Prostate gland (tissue), 2 donors: ENCODE data around the gene PDE4D. TPM values are rescaled to one million over a fixed set of nuclear protein-coding genes. Genes with fewer than 3 reads are reported as not detected.

ENCODE experiments used
- DNase-seq: peaks from one replicate; pipeline ENCODE4 v3.0.0-alpha.2; 2019; ENCODE audit warnings: low spot score
- H3K27ac ChIP-seq, 2 donors: fragments of 200-600 bp; sonication (generic); 2 replicates each; pipeline ENCODE4 v1.5.1; 2017 to 2019
- H3K27me3 ChIP-seq: fragments of 200-600 bp; sonication (generic); replicated peaks from 2 replicates; pipeline ENCODE4 v1.5.1; 2019; ENCODE audit not compliant: insufficient read depth
- H3K36me3 ChIP-seq, 2 donors: fragments of 200-600 bp; sonication (generic); 1 replicate in 1 of 2; 2 replicates in 1 of 2; pipeline versions ENCODE4 v1.5.1 to v1.8.1; 2017 to 2019
- H3K4me1 ChIP-seq: fragments of 200-600 bp; sonication (generic); replicated peaks from 2 replicates; pipeline ENCODE4 v1.5.1; 2019
- H3K4me3 ChIP-seq, 2 donors: fragments of 200-600 bp; sonication (generic); 2 replicates each; pipeline ENCODE4 v1.5.1; 2017 to 2019
- H3K9me3 ChIP-seq: fragments of 200-600 bp; sonication (generic); 2 replicates; pipeline ENCODE4 v1.5.1; 2017
- CTCF ChIP-seq, 4 experiments: fragments of 200-600 bp in 2 of 4; fragments of 450-650 bp in 2 of 4; sonication (generic) in 2 of 4; IDR thresholded peaks; 1 replicate in 3 of 4; 2 replicates in 1 of 4; pipeline ENCODE4 v1.5.1; 2016 to 2019; ENCODE audit warnings: antibody characterized with exemption in 4 of 4, mild to moderate bottlenecking in 2 of 4, moderate library complexity in 2 of 4
- POLR2A ChIP-seq: fragments of 450-650 bp; IDR thresholded peaks from one replicate; pipeline ENCODE4 v1.6.1; 2016; ENCODE audit warnings: antibody characterized with exemption, mild to moderate bottlenecking
- POLR2AphosphoS5 ChIP-seq: sonication (generic); formaldehyde crosslinking; IDR thresholded peaks from one replicate; pipeline ENCODE4 v1.6.1; 2017; ENCODE audit warnings: antibody characterized with exemption
- WGBS: methylation state at CpG from one replicate; pipeline ENCODE4 v1.1.5; 2018; 5-methylcytosine and 5-hydroxymethylcytosine counted together
- intact Hi-C: fragments of 100-400 bp; cut with DNase I; formaldehyde crosslinking; loops from one replicate; pipeline ENCODE4 v1.14.2; 2022
- total RNA-seq, 2 donors: library from RNA; depleted of rRNA; stranded (reverse); fragments of >200 nt; gene quantifications; one replicate each; pipeline ENCODE4 v1.1.0, GENCODE V29; 2016

Gene PDE4D
- total RNA-seq, 2 donors from 2014 or later, result 64.2 to 75.6 TPM

- H3K4me3 ChIP-seq, result no peak overlapping the region
- DNase-seq, result no peak
- H3K9me3 ChIP-seq, result no peaks in the 10 kb centered on the region
- TF ChIP-seq CTCF (IDR thresholded peaks at IDR 0.05) (no peak), POLR2A (no peak), POLR2AphosphoS5 (no peak)
- no peaks in the 10 kb centered on the region for H3K4me1 ChIP-seq
- H3K27ac ChIP-seq, result no peak overlapping the region
- no peaks in the 10 kb centered on the region for H3K36me3 ChIP-seq
- intact Hi-C loops, result no loop called here
- 94% methylated on average over 1 of the region's 1 CpG for WGBS
- no peaks in the 10 kb centered on the region for H3K27me3 ChIP-seq
These were observed 360.4 kb downstream of the PDE4D start for GRCh38 chr5:59532979-59533729.

GRCh38 chr5:59529239-59529638 lies 364.3 kb downstream of the PDE4D start:
- Histone ChIP-seq H3K27ac (no peak overlapping the region), H3K4me1 (no peaks in the 10 kb centered on the region), H3K36me3 (no peaks in the 10 kb centered on the region), H3K27me3 (no peaks in the 10 kb centered on the region), H3K4me3 (no peak overlapping the region), H3K9me3 (no peaks in the 10 kb centered on the region)
- intact Hi-C loops, result no loop called here
- 100% methylated on average over 1 of the region's 1 CpG for WGBS
- DNase-seq, result no peak
- TF ChIP-seq POLR2A (no peak), POLR2AphosphoS5 (no peak), CTCF (IDR thresholded peaks at IDR 0.05) (no peak)

- Histone ChIP-seq H3K36me3 (no peaks in the 10 kb centered on the region), H3K27ac (no peak overlapping the region), H3K4me1 (no peaks in the 10 kb centered on the region), H3K27me3 (no peaks in the 10 kb centered on the region), H3K4me3 (no peak overlapping the region), H3K9me3 (no peaks in the 10 kb centered on the region)
- no peak for DNase-seq
- intact Hi-C loops, result no loop called here
- TF ChIP-seq POLR2AphosphoS5, result no peak
- TF ChIP-seq CTCF (IDR thresholded peaks at IDR 0.05), result no peak
- no peak for TF ChIP-seq POLR2A
- WGBS, result 64% methylated on average over 2 of the region's 2 CpGs
These were observed 365.2 kb downstream of the PDE4D start for GRCh38 chr5:59528202-59528862.

- DNase-seq, result no peak
- Histone ChIP-seq H3K36me3 (no peaks in the 10 kb centered on the region), H3K27me3 (no peaks in the 10 kb centered on the region), H3K9me3 (no peaks in the 10 kb centered on the region), H3K27ac (no peak overlapping the region), H3K4me3 (no peak overlapping the region), H3K4me1 (no peaks in the 10 kb centered on the region)
- TF ChIP-seq POLR2AphosphoS5 (no peak), POLR2A (no peak), CTCF (IDR thresholded peaks at IDR 0.05) (no peak)
- intact Hi-C loops, result no loop called here
- WGBS, result 86% methylated on average over 1 of the region's 1 CpG
These were observed 367.6 kb downstream of the PDE4D start for GRCh38 chr5:59525957-59526356.

GRCh38 chr5:59525311-59525710 lies 368.2 kb downstream of the PDE4D start:
- no peaks in the 10 kb centered on the region for H3K4me1 ChIP-seq
- H3K9me3 ChIP-seq, result no peaks in the 10 kb centered on the region
- 94% methylated on average over 3 of the region's 3 CpGs for WGBS
- no peak overlapping the region for H3K27ac ChIP-seq
- TF ChIP-seq CTCF (IDR thresholded peaks at IDR 0.05) (no peak), POLR2A (no peak), POLR2AphosphoS5 (no peak)
- intact Hi-C loops, result no loop called here
- DNase-seq, result no peak
- H3K27me3 ChIP-seq, result no peaks in the 10 kb centered on the region
- H3K4me3 ChIP-seq, result no peak overlapping the region
- H3K36me3 ChIP-seq, result no peaks in the 10 kb centered on the region
